T47D (cell line): ENCODE data around the gene TUBA8.
"Not testable (repeated sequence)": the region's sequence is repeated elsewhere in the genome, so short reads cannot be mapped to it uniquely, and the experiment has no call there.

Source experiments
- DNase-seq, 2 experiments: peaks; one replicate each; pipeline versions ENCODE4 v3.0.0 to v3.0.0-alpha.2; 2011 to 2012; ENCODE audit warnings: low read depth in 1 of 2, low spot score in 1 of 2
- JUND ChIP-seq: IDR thresholded peaks from 2 replicates; pipeline ENCODE4 v1.6.1; 2012; ENCODE audit warnings: low read depth
- in situ Hi-C: cut with HindIII; loops from 2 replicates; pipeline ENCODE4 v1.10.0; 2016; ENCODE audit warnings: low sequenced_read_pairs, low pct_unique_long_range_greater_than_20kb

Gene TUBA8

DNA sequence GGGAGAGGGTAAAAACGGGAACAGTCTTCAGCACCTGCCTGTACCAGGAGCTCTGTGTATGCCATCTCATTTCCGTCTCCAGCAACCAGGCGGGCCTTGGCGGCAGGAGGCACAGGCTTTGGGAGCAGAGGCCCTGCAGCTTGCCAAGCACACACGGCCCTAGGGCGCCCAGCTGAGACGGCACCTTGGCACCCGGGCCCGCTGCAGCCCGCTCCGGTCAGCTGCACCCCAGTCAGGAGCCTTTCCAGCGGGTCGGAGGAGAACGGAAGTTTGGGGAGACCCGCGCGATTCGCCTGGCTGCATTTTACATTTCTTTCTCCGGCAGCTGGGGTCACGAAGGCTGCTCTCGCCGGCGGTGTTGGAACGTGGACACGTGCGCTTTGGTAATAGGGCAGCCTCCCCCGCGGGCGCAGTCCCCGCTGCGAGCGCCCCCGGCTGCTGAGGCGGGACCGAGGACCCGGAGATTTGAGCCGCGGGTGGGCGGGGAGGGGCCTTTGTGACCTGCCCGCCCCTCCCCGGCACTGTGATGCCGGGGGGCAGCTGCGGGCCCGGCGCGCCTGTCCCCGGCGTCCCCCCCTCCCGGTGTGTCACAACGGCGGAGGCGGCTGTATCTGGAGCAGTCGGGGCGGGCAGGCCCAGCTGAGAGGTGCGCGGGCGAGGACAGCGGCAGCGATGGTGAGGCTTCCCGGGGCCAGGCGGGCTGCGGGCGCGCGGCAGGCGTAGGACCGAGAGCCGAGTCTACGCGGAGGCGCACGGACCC, at the start of gene TUBA8:
TSS of gene TUBA8 (plus strand) at position 616 of the 760 bp plus-strand sequence. CDS start at position 673, 57 bp downstream.
- in situ Hi-C loops, result no loop called here
- no peak for TF ChIP-seq JUND
- peak; percentile 45 to 56 for DNase-seq

DNA sequence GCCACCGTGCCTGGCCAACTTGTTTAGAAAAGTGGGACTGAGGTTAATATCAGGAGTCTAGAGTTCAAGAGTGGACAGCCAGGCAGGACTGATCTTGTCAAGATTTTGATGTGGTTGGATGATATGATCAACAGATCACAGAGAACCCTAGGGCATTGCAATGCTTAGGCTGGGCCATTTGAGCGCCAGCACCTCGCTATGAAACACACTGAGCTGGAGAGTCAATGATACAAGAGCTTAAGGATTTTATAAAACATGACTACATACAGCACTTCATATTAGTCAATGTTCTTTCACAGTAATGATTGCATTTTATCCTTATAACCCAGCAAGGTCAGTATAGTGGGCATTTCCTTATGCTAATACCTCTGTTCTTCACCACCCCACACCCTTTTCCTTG, 48.2 kb upstream of the TUBA8 start:
- in situ Hi-C loops, result no loop called here
- TF ChIP-seq JUND, result no peak
- no peak for DNase-seq

DNA sequence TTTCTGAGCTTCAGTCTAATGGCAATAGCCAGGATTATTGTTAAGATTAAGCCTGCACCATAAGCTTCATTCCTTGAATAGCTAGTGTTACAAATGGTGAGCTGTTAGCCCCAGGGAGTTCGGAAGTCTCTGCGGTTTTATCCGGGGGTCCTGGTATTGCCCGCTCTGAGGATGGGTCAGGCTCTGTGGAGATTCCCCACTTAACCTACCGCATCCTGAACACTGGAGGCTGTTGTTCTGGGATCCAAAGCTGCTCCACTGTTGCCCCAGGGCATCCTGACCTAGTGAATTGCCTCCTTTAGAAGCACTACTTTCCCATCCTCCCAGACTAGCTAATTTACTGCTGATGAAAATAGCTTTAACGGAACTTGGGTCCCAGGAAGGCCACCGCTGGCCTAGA, 47.3 kb upstream of the TUBA8 start:
- no peak for DNase-seq
- TF ChIP-seq JUND, result no peak
- in situ Hi-C loops, result no loop called here

DNA sequence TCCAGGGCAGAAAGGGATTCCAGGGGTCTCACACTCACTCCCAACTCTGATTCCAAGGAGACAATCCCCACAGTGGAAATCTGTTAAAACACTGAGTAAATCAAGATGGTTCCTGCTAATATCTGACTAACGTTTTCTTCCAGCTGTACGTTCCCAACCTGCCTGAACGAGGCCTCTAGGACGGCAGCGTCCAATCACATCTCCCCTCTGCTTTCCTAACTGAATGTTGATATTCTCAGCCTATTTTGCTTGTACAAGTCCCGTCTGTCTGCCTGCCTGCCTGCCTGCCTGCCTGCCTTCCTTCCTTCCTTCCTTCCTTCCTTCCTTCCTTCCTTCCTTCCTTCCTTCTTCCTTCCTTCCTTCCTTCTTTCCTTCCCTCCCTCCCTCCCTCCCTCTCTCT, 46.9 kb upstream of the TUBA8 start:
- in situ Hi-C loops, DNase-seq: not testable (repeated sequence)

DNA sequence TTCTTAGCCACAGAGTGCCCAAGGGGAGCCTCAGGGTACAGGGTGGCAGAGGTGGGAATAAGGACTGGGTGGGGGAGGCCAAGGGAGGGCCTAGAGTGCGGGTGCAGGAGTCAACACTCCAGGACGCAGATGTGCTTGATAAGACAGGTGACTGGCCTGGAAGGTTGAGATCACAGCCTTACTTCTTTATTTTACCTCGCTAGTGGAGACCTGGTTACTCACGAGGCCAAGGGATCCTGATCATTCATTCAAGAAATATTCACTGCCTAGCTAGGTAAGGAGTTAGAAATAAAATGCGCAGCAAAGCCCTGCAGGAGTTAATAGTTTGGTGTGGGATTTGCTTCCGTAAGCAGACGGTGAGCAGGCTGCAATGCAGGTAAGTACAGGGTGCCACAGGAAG, 46.0 kb upstream of the TUBA8 start:
- no peak for DNase-seq
- in situ Hi-C loops, result no loop called here
- no peak for TF ChIP-seq JUND

DNA sequence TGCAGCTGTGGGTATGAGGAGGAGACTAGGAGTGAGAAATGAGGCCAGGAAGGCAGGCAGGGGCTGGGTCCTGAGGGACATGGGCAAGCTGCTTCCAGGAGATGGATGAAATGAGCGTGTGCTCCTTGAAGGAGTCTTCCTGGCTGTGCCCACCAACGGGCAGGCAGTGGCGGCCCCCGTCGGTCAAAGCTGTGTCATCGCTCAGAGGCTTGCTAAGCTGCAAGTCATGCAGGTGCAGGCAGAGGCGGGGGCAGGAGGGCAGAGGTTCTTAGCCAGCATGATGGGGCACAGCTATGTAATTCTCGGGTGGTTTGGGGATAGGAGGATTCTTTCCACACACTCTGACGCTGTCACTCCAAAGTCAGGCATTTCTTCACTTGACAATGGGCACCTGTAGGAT, 45.4 kb upstream of the TUBA8 start:
- TF ChIP-seq JUND, result no peak
- in situ Hi-C loops, result no loop called here
- no peak for DNase-seq

DNA sequence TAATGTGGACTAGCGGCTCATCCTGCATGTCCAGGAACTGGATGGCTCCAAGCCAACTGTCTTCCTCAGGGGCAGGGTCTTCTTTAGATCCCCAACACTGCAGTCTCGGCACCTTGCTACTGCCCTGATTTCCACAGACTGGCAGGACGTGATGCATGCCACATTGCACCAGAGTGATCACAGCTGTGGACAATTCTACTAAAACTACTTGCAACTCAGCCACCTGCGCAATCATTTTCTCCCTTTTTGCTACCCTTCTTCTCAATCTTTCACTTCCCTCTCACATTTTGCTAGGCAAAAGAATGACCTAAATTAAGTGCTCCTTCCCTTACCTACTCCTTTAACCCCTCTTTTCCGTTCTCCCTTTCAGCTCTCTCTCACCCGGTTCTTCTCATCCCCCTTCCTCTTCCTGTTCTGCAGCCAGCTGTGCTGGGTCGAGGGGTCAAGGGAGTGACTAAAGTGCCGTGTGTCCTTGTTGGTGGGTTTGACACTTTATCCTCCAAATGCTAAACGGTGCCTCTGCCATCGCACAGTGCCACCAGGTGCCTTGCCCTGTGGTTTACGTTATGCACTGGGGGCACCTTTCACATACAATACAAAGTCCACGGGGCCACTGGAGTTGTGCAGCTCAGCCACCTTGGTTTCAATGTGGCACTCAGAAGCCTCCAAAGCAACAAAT, 44.3 kb upstream of the TUBA8 start:
- in situ Hi-C loops, result no loop called here
- no peak for TF ChIP-seq JUND
- no peak for DNase-seq

DNA sequence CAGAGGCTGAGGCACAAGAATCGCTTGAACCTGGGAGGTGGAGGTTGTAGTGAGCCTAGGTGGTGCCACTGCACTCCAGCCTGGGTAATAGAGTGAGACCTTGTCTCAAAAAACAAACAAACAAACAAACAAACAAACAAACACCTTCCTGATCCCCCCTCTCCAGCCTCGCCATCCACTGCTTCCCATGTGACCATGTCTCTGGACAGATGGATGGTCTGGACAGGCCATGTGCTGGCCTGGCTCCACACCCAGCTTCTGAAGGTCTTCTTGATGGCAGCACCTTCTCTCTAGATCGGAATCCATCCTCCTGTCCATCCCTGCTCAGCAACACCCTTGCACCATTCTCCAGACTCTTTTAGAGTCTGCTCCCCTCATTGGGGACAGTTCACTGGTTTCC, 43.5 kb upstream of the TUBA8 start:
- no peak for TF ChIP-seq JUND
- in situ Hi-C loops, result no loop called here

DNA sequence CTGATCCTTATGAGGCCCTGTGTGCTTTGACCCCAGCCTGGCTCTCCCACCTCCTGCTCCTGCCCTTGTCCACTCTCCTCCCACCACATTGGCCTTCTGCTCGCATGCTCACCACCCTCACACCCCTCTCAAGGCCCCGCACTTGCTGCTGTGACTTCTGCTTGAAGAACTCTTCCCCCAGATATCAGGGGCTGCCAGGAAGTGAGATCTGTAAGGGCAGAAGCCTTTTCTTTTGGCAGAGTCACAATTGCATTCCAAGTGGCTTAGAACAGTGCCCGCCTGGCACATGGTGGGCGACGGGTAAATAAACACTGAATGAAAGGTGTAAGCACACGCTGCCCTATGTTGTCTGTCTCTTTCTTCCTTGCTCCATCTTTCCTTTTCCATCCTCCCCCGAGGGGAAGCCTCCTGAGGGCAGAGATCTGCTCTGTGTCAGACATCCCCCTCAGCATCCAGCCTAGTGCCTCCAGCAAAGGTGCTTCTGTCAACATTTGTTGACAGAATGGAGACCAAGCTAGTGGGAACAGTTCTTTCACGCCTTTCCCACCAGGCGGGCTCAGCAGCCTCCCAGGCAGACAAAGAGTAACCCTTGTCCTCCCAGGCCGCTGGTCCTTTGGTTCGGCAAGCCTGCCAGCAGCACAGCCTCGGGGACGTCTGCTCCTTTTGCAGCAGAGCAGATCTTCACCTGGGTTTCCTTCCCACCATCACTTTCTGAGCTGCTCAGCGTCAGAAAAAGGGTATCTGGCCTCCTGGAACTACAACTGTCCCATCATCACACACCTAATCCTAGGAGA, 42.9 kb upstream of the TUBA8 start:
- in situ Hi-C loops, result no loop called here
- no peak for TF ChIP-seq JUND
- no peak for DNase-seq

More for the DNA sequence above, 43.5 kb upstream of the TUBA8 start:
- DNase-seq, result no peak

DNA sequence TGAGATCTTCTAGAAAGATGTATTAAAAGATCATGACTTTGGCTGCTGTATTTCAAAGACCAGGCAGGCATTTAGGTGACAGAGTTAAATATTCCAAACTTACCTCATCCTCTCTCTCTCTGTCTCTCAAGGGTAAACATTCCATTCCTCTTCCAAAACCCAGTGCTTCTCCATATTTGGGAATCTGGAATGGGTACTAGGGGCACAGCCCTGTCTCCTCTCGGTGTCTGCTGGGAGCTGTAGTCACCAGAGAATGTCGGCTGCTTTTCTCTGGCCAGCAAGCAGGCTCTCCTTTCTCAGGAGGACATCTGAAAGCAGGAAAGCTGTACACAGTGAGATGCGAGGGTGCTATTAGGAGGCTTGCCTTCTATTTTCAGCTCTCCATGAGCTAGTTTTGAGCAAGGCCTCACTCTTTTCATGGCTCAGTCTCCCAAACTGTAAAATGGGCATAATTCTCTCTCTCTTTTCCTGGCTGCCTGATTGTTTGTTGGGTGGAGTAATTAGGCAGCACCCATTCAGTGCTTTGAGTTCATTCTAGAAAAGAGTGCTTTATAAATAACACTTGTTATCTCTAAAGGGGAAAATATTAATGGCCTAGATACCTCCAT, 42.1 kb upstream of the TUBA8 start:
- in situ Hi-C loops, result no loop called here
- peak in 1 of 2 experiments; percentile 36 for DNase-seq
- TF ChIP-seq JUND, result no peak

DNA sequence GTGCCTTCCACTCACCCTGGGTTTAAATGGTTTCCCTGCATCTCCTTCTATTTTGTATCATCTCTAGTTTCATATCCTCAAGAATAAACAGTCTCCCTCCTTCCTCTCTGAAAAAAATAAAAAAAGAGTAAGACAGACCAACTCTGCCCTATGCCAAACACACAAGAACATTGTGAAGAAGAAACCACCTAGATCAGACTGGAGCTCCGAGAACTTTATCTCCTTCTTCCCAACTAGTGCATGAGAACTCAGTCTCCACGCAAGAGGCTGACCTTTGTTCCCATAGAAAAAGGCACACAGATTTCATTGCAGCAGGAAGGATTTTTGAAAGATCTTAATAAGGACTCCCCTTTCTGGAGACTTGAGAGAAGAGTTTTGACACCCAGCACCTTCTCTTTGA, 41.6 kb upstream of the TUBA8 start:
- in situ Hi-C loops, result no loop called here

DNA sequence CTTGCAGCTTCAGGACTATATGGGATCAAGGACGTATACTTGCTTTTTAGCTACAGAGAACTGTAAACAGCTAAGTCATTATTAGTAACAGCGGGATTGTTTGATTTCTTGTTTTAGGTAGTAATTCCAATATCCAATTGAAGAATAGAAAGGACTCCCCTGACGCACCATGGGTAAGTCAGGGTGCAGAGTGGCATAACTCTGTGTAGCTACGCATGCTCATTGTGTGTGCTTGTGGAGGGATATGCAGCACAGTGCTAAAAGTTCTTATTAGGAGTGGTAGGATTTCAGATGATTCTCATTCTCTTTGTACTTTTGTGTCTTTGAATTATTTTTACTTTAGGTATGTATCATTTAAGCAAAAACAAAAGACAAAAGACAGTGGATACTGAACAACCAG, 40.6 kb upstream of the TUBA8 start:
- no peak for DNase-seq
- in situ Hi-C loops, result no loop called here

More for the DNA sequence above, 41.6 kb upstream of the TUBA8 start:
- DNase-seq, result no peak
- no peak for TF ChIP-seq JUND

More for the DNA sequence above, 40.6 kb upstream of the TUBA8 start:
- TF ChIP-seq JUND, result no peak
